Measurements from ENCODE around the gene PLA2G5.

Gene PLA2G5

GRCh38 chr1:20090119-20090518, 20.1 kb downstream of the PLA2G5 start:
- no peak for DNase-seq (ENCODE audit: low read depth)

GRCh38 chr1:20090641-20091040, 20.6 kb downstream of the PLA2G5 start:
- no peak for DNase-seq (ENCODE audit: low read depth)

- DNase-seq (ENCODE audit: low read depth), result no peak
Observed at GRCh38 chr1:20093303-20093702, 23.3 kb downstream of the PLA2G5 start.

- no peak for DNase-seq (ENCODE audit: low read depth)
Observed at GRCh38 chr1:20093940-20094391, 24.0 kb downstream of the PLA2G5 start.

GRCh38 chr1:20095564-20096434, 25.8 kb downstream of the PLA2G5 start:
- DNase-seq (ENCODE audit: low read depth), result no peak

GRCh38 chr1:20096840-20097447, 26.9 kb downstream of the PLA2G5 start:
- no peak for DNase-seq (ENCODE audit: low read depth)

GRCh38 chr1:20099533-20099932, 29.5 kb downstream of the PLA2G5 start:
- no peak for DNase-seq (ENCODE audit: low read depth)

- DNase-seq (ENCODE audit: low read depth), result peak; percentile 64
Observed at GRCh38 chr1:20100632-20101355, 30.8 kb downstream of the PLA2G5 start.

- peak; percentile 64 for DNase-seq (ENCODE audit: low read depth)
Observed at GRCh38 chr1:20102875-20103274, 32.9 kb downstream of the PLA2G5 start.

GRCh38 chr1:20105856-20106255, 35.9 kb downstream of the PLA2G5 start:
- no peak for DNase-seq (ENCODE audit: low read depth)

GRCh38 chr1:20107351-20107750, 37.4 kb downstream of the PLA2G5 start:
- DNase-seq (ENCODE audit: low read depth), result no peak

- DNase-seq (ENCODE audit: low read depth), result no peak
Observed at GRCh38 chr1:20107796-20108195, 37.8 kb downstream of the PLA2G5 start.

- DNase-seq (ENCODE audit: low read depth), result no peak
Observed at GRCh38 chr1:20108366-20109123, 38.6 kb downstream of the PLA2G5 start.

- no peak for DNase-seq (ENCODE audit: low read depth)
Observed at GRCh38 chr1:20109223-20109856, 39.3 kb downstream of the PLA2G5 start.

- peak; percentile 73 for DNase-seq (ENCODE audit: low read depth)
Observed at GRCh38 chr1:20110679-20111078, 40.7 kb downstream of the PLA2G5 start.

GRCh38 chr1:20111452-20111851, 41.5 kb downstream of the PLA2G5 start:
- DNase-seq (ENCODE audit: low read depth), result no peak

- peak; percentile 8 for DNase-seq (ENCODE audit: low read depth)
Observed at GRCh38 chr1:20112279-20113000, 42.4 kb downstream of the PLA2G5 start.

- no peak for DNase-seq (ENCODE audit: low read depth)
Observed at GRCh38 chr1:20114021-20114648, 44.1 kb downstream of the PLA2G5 start.

- DNase-seq (ENCODE audit: low read depth), result no peak
Observed at GRCh38 chr1:20115479-20115878, 45.5 kb downstream of the PLA2G5 start.

- DNase-seq (ENCODE audit: low read depth), result no peak
Observed at GRCh38 chr1:20115916-20116315, 45.9 kb downstream of the PLA2G5 start.
